ENCODE data around the gene COL1A1. TPM values are rescaled to one million over a fixed set of nuclear protein-coding genes. Genes with fewer than 3 reads are reported as not detected.

The COL1A1 gene
- total RNA-seq, 2 experiments from 2014 or later: not detected

DNA sequence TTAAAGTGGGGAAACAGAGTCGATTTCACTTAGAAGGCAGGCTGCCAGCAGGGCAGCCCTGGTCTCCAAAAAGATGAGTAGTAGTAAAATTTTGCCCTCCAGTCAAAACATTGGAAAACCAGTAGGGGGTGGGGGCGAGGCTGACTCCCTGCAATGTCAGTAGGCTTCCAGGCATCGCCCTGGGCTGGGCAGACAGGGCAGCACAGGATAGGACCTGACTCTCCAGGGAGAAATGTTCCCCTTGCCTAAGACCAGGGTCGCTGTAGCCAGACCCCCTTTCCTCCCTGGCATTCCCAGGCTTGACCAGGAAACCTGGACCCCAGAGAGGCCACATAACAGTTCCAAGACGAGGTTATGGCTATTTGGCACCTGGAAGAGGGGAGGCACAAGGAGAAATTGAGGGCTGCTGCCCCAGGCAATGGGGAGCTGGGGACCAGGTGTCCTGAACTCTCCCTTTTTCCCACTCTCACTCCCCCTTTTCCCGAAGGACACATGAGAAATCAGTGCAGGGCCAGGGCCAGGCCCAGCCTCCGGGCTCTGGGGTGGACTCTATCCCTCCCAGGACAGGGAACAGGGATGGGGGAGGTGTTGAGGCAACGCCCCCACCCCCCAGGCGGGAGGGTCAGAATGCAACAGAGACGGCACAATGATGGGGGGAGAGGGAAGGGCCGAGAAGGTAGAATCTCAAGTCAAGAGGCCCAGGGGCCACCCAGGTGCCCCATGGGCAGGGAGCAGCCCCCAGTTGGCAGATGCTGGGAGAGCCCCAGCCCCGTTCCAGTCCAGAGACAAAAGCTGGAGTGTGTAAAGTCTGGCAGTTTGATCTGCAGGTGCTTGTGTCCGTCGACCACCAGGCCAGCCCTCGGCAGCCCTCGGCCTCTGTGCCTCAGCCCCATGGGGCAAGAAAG is 67.0 kb downstream of the COL1A1 start:
- H3K36me3 ChIP-seq (ENCODE audit: insufficient read depth, low read length): peaks cover 73% of the 10 kb centered on the region
- H3K4me1 ChIP-seq (ENCODE audit: insufficient read depth, low read length, poor library complexity, severe bottlenecking): peaks cover 6% of the 10 kb centered on the region
- BruUV-seq (replicated peaks): no TSS peak
- DNase-seq (ENCODE audit: low spot score): no peak
- H3K4me3 ChIP-seq (ENCODE audit: low read depth, low read length, poor library complexity, severe bottlenecking): no peak overlapping the region
- no peaks in the 10 kb centered on the region for H3K79me2 ChIP-seq (ENCODE audit: insufficient read depth, low read depth, low read length)
- no peak overlapping the region for H2AFZ ChIP-seq (ENCODE audit: low read length)
- intact Hi-C loops (cut with micrococcal nuclease; ENCODE audit: unreplicated experiment): no loop called here
- H3K27ac ChIP-seq (ENCODE audit: low read depth, low read length, poor library complexity, severe bottlenecking): no peak overlapping the region
- ChIA-PET POLR2A (no interaction called here), CTCF (ENCODE audit: unreplicated experiment) (no interaction called here)
- H3K4me2 ChIP-seq (ENCODE audit: low read length): no peak overlapping the region
- H4K20me1 ChIP-seq (ENCODE audit: insufficient read depth, low read length): no peaks in the 10 kb centered on the region
- no peaks in the 10 kb centered on the region for H3K9me2 ChIP-seq (ENCODE audit: insufficient read depth, low read length)
- no peak for TF ChIP-seq EZH2phosphoT487 (IDR thresholded peaks at IDR 0.05; ENCODE audit: borderline replicate concordance, low read depth, low read length)
- TF ChIP-seq, protein P1, sequence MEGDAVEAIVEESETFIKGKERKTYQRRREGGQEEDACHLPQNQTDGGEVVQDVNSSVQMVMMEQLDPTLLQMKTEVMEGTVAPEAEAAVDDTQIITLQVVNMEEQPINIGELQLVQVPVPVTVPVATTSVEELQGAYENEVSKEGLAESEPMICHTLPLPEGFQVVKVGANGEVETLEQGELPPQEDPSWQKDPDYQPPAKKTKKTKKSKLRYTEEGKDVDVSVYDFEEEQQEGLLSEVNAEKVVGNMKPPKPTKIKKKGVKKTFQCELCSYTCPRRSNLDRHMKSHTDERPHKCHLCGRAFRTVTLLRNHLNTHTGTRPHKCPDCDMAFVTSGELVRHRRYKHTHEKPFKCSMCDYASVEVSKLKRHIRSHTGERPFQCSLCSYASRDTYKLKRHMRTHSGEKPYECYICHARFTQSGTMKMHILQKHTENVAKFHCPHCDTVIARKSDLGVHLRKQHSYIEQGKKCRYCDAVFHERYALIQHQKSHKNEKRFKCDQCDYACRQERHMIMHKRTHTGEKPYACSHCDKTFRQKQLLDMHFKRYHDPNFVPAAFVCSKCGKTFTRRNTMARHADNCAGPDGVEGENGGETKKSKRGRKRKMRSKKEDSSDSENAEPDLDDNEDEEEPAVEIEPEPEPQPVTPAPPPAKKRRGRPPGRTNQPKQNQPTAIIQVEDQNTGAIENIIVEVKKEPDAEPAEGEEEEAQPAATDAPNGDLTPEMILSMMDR (conservative IDR thresholded peaks at IDR 0.05; ENCODE audit: low read length): no peak
- H3K9me3 ChIP-seq (ENCODE audit: low read length): no peaks in the 10 kb centered on the region

DNA sequence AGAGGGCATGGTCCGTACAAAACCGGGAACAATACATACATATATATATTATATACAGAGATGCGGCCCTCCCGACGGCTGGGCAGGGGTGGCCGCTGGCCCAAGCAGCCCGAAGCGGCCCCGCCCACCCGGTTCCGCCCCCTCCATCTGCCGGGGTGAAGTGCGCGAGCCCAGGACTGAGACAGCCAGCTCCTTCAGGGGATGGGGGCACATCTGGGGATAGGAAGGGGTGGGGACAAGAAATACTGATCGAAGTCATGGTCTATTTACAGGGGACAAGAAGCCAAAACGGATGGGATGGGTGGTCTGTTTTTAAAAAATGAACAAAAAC is 67.7 kb downstream of the COL1A1 start:
- no TSS peak for BruUV-seq (replicated peaks)
- Histone ChIP-seq H3K27ac (ENCODE audit: low read depth, low read length, poor library complexity, severe bottlenecking) (no peak overlapping the region), H3K36me3 (ENCODE audit: insufficient read depth, low read length) (peaks cover 65% of the 10 kb centered on the region), H3K4me3 (ENCODE audit: low read depth, low read length, poor library complexity, severe bottlenecking) (no peak overlapping the region), H2AFZ (ENCODE audit: low read length) (no peak overlapping the region), H4K20me1 (ENCODE audit: insufficient read depth, low read length) (no peaks in the 10 kb centered on the region), H3K9me3 (ENCODE audit: low read length) (no peaks in the 10 kb centered on the region), H3K4me2 (ENCODE audit: low read length) (no peak overlapping the region), H3K4me1 (ENCODE audit: insufficient read depth, low read length, poor library complexity, severe bottlenecking) (peaks cover 6% of the 10 kb centered on the region), H3K79me2 (ENCODE audit: insufficient read depth, low read depth, low read length) (no peaks in the 10 kb centered on the region), H3K9me2 (ENCODE audit: insufficient read depth, low read length) (no peaks in the 10 kb centered on the region)
- no peak for TF ChIP-seq EZH2phosphoT487 (IDR thresholded peaks at IDR 0.05; ENCODE audit: borderline replicate concordance, low read depth, low read length)
- TF ChIP-seq, protein P1 (conservative IDR thresholded peaks at IDR 0.05; ENCODE audit: low read length): no peak
- ChIA-PET CTCF (ENCODE audit: unreplicated experiment) (no interaction called here), POLR2A (no interaction called here)
- no peak for DNase-seq (ENCODE audit: low spot score)
- intact Hi-C loops (cut with micrococcal nuclease; ENCODE audit: unreplicated experiment): no loop called here

Small RNA genes within 50 kb of the gene (small RNA-seq; reads per million reads assigned to genes)
- not detected for gene SUMO2P7

Other genes with a start within 250 kb of the COL1A1 start
- 0.28 and 0.47 TPM in 2 replicates for gene DLX4, start 232.4 kb downstream of the COL1A1 start, total RNA-seq (2014; rRNA removed; shearing (Covaris generic))
- 0.27 and 1.3 TPM in 2 replicates for gene DLX4, start 232.4 kb downstream of the COL1A1 start, total RNA-seq (2022)
- gene DLX3, start 206.4 kb downstream of the COL1A1 start, total RNA-seq (2014; rRNA removed; shearing (Covaris generic)): not detected in 2 replicates
- not detected in 2 replicates for gene DLX3, start 206.4 kb downstream of the COL1A1 start, total RNA-seq (2022)
- gene ITGA3, start 145.5 kb downstream of the COL1A1 start, total RNA-seq (2014; rRNA removed; shearing (Covaris generic)): 23.2 and 30.7 TPM in 2 replicates
- 15.2 and 15.6 TPM in 2 replicates for gene ITGA3, start 145.5 kb downstream of the COL1A1 start, total RNA-seq (2022)
- 10.4 and 21.8 TPM in 2 replicates for gene PDK2, start 106.3 kb downstream of the COL1A1 start, total RNA-seq (2014; rRNA removed; shearing (Covaris generic))
- gene PDK2, start 106.3 kb downstream of the COL1A1 start, total RNA-seq (2022): 27.7 and 30.1 TPM in 2 replicates
- not detected in 2 replicates for gene SAMD14, start 71.5 kb downstream of the COL1A1 start, total RNA-seq (2014; rRNA removed; shearing (Covaris generic))
- gene SAMD14, start 71.5 kb downstream of the COL1A1 start, total RNA-seq (2022): 0.13 and 0.59 TPM in 2 replicates
- 45.3 and 73.2 TPM in 2 replicates for gene PPP1R9B, start 51.0 kb downstream of the COL1A1 start, total RNA-seq (2014; rRNA removed; shearing (Covaris generic))
- gene PPP1R9B, start 51.0 kb downstream of the COL1A1 start, total RNA-seq (2022): 73.9 and 87.0 TPM in 2 replicates
- gene SGCA, start 35.6 kb downstream of the COL1A1 start, total RNA-seq (2014; rRNA removed; shearing (Covaris generic)): 0.57 TPM in 1 of 2 replicates, not detected in the other
- 1.1 TPM in 1 of 2 replicates, not detected in the other for gene SGCA, start 35.6 kb downstream of the COL1A1 start, total RNA-seq (2022)
- gene TMEM92, start 72.8 kb upstream of the COL1A1 start, total RNA-seq (2014; rRNA removed; shearing (Covaris generic)): not detected in 2 replicates
- not detected in 2 replicates for gene TMEM92, start 72.8 kb upstream of the COL1A1 start, total RNA-seq (2022)
- 22.4 and 22.5 TPM in 2 replicates for gene XYLT2, start 144.5 kb upstream of the COL1A1 start, total RNA-seq (2014; rRNA removed; shearing (Covaris generic))
- 20.9 and 25.5 TPM in 2 replicates for gene XYLT2, start 144.5 kb upstream of the COL1A1 start, total RNA-seq (2022)
- 80.2 and 85.1 TPM in 2 replicates for gene MRPL27, start 171.6 kb upstream of the COL1A1 start, total RNA-seq (2014; rRNA removed; shearing (Covaris generic))
- 63.9 and 68.8 TPM in 2 replicates for gene MRPL27, start 171.6 kb upstream of the COL1A1 start, total RNA-seq (2022)
- gene EME1, start 171.6 kb upstream of the COL1A1 start, total RNA-seq (2014; rRNA removed; shearing (Covaris generic)): 25.2 and 34.0 TPM in 2 replicates
- 34.2 and 38.2 TPM in 2 replicates for gene EME1, start 171.6 kb upstream of the COL1A1 start, total RNA-seq (2022)
- 81.9 and 87.4 TPM in 2 replicates for gene LRRC59, start 195.9 kb upstream of the COL1A1 start, total RNA-seq (2014; rRNA removed; shearing (Covaris generic))
- 111 and 125 TPM in 2 replicates for gene LRRC59, start 195.9 kb upstream of the COL1A1 start, total RNA-seq (2022)
- gene ACSF2, start 224.6 kb upstream of the COL1A1 start, total RNA-seq (2014; rRNA removed; shearing (Covaris generic)): 38.6 and 48.1 TPM in 2 replicates
- 42.7 and 48.2 TPM in 2 replicates for gene ACSF2, start 224.6 kb upstream of the COL1A1 start, total RNA-seq (2022)

Measured in OCI-LY7 (cell line).